GM23338 (cell line): ENCODE data around the gene QRFP. TPM values are rescaled to one million over a fixed set of nuclear protein-coding genes. Genes with fewer than 3 reads are reported as not detected.
A peak's percentile ranks its signal among the peaks of the same experiment; 100 is the strongest.

Source experiments
- ATAC-seq: fragments of 200-7000 bp; cut with Tn5 transposase; 3 replicates; pipeline ENCODE4 v1.9.1; 2020
- DNase-seq: peaks from one replicate; pipeline ENCODE4 v3.0.0-alpha.2; 2015; ENCODE audit warnings: low spot score
- H2AFZ ChIP-seq: fragments of 200-600 bp; sonication (generic); 2 replicates; pipeline ENCODE4 v1.8.0; 2016; ENCODE audit warnings: antibody characterized with exemption, mild to moderate bottlenecking, moderate library complexity
- H3F3A ChIP-seq: fragments of 200-600 bp; sonication (generic); replicated peaks from 2 replicates; pipeline ENCODE4 v1.8.0; 2017; ENCODE audit warnings: antibody characterized with exemption, mixed run types, low read depth
- H3K27ac ChIP-seq: fragments of 200-600 bp; sonication (generic); 2 replicates; pipeline ENCODE4 v1.6.1; 2016; ENCODE audit warnings: low read depth
- H3K27me3 ChIP-seq: fragments of 200-600 bp; sonication (generic); 2 replicates; pipeline ENCODE4 v1.8.0; 2016; ENCODE audit warnings: mild to moderate bottlenecking, mixed run types, moderate library complexity; ENCODE audit not compliant: insufficient read depth
- H3K36me3 ChIP-seq: fragments of 200-600 bp; sonication (generic); 2 replicates; pipeline ENCODE4 v1.8.0; 2016; ENCODE audit warnings: mild to moderate bottlenecking; ENCODE audit not compliant: insufficient read depth
- H3K4me1 ChIP-seq: fragments of 200-600 bp; sonication (generic); 2 replicates; pipeline ENCODE4 v1.8.0; 2016; ENCODE audit warnings: mild to moderate bottlenecking, moderate library complexity; ENCODE audit not compliant: insufficient read depth
- H3K4me2 ChIP-seq: fragments of 200-600 bp; sonication (generic); 2 replicates; pipeline ENCODE4 v1.7.1; 2017; ENCODE audit warnings: mixed run types
- H3K4me3 ChIP-seq: fragments of 200-600 bp; sonication (generic); 2 replicates; pipeline ENCODE4 v1.6.1; 2016; ENCODE audit warnings: mixed run types
- H3K79me2 ChIP-seq: fragments of 200-600 bp; sonication (generic); replicated peaks from 2 replicates; pipeline ENCODE4 v1.8.0; 2017; ENCODE audit warnings: mild to moderate bottlenecking; ENCODE audit not compliant: insufficient read depth
- H3K9me2 ChIP-seq: fragments of 200-600 bp; sonication (generic); 2 replicates; pipeline ENCODE4 v1.8.0; 2017; ENCODE audit not compliant: insufficient read depth
- H4K20me1 ChIP-seq: fragments of 200-600 bp; sonication (generic); replicated peaks from 2 replicates; pipeline ENCODE4 v1.8.0; 2017; ENCODE audit warnings: mild to moderate bottlenecking; ENCODE audit not compliant: insufficient read depth
- H3K27ac Mint-ChIP-seq: 2 replicates; pipeline ENCODE4 v1.8.0; 2020; ENCODE audit warnings: inconsistent platforms, mild to moderate bottlenecking, moderate library complexity, mixed read lengths
- H3K27me3 Mint-ChIP-seq: 3 replicates; pipeline ENCODE4 v1.8.0; 2022; ENCODE audit warnings: low read depth, mild to moderate bottlenecking, moderate library complexity, mixed read lengths, inconsistent platforms; ENCODE audit not compliant: insufficient read depth, poor library complexity
- H3K36me3 Mint-ChIP-seq: 3 replicates; pipeline ENCODE4 v1.8.0; 2021; ENCODE audit warnings: low read depth, mild to moderate bottlenecking, inconsistent platforms, moderate library complexity, mixed read lengths
- H3K4me1 Mint-ChIP-seq: 3 replicates; pipeline ENCODE4 v1.8.0; 2020; ENCODE audit warnings: mild to moderate bottlenecking, inconsistent platforms, mixed read lengths
- H3K4me3 Mint-ChIP-seq: 3 replicates; pipeline ENCODE4 v1.8.0; 2021; ENCODE audit warnings: moderate library complexity, mild to moderate bottlenecking, inconsistent platforms, mixed read lengths
- H3K9me3 Mint-ChIP-seq: 3 replicates; pipeline ENCODE4 v1.8.0; 2020; ENCODE audit warnings: moderate library complexity, mild to moderate bottlenecking, inconsistent platforms, mixed read lengths
- polyA plus RNA-seq: library from polyadenylated mRNA; unstranded; fragments of >200 nt; fragmentation: Nextera tagmentation; extraction: Ambion mirVana; gene quantifications from 2 replicates; pipeline ENCODE4 v1.2.1, GENCODE V29; 2016
- total RNA-seq: library from RNA; depleted of rRNA; stranded (reverse); fragments of >200 nt; shearing (Covaris generic); gene quantifications from 2 replicates; pipeline ENCODE4 v1.2.3, GENCODE V29; 2014
- TF ChIP-seq, protein P1 (sequence below), 2 experiments: fragments of 200-600 bp in 1 of 2; sonication (generic) in 1 of 2; conservative IDR thresholded peaks; 2 replicates each; pipeline versions ENCODE4 v1.5.1 to v1.6.1; 2016 to 2017; ENCODE audit warnings: antibody characterized with exemption in 2 of 2, low read depth in 2 of 2, mild to moderate bottlenecking in 2 of 2, moderate library complexity in 1 of 2
- TF ChIP-seq, protein P2 (sequence below): fragments of 250-450 bp; sonication (Bioruptor Pico); IDR thresholded peaks from 2 replicates; pipeline ENCODE4 v1.5.0; 2020; ENCODE audit warnings: mild to moderate bottlenecking, moderate library complexity

Gene QRFP
- total and polyA plus RNA-seq, 2 experiments from 2014 or later = not detected

DNA sequence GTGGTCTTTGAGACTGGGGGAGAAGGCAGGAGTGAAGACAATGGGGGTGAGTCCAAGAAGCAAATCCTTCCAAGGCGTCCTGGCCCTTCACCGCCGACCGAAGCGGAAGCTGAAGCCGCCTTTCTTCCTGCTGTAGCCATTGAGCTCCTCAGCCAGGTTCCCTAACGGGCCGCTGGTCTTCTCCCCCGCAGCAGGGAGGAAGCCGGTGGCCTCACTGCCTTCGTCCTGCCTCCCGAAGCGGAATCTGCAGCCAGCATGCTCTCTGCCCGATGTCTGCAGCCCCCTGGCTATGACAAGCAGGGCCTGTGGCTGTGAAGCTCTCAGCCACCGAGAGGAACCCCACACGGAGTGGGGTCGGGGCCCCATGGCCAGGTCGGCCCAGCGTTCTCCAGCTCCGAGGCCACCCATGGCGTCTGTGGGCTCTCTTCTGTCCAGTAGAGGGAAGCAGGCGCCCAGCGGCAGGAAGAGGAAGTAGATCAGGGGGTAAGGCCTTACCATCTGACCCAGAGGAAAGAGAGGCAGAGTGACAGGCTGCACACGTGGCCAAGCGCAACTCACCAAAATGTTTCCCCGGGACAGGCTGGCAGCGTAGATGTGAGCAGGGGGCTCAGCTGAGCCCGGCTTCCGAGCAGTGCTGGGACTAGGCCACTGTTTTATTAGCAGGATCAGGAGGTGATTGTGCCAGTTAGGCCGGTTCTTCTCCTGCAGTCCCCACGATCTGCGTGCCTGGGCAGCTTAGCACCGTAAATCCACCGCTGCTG lies 3.1 kb downstream of the QRFP start:
- Mint-ChIP-seq H3K36me3 (peaks cover 3% of the 10 kb centered on the region; the same call in 2 of the 3 replicates), H3K4me1 (no peaks in the 10 kb centered on the region; the same call in 2 of the 3 replicates), H3K27me3 (peaks cover 17% of the 10 kb centered on the region), H3K9me3 (no peaks in the 10 kb centered on the region), H3K4me3 (no peak overlapping the region), H3K27ac (peak overlapping the region; percentile 78)
- Histone ChIP-seq H3K4me1 (no peaks in the 10 kb centered on the region), H3K27me3 (no peaks in the 10 kb centered on the region), H2AFZ (no peak overlapping the region), H3K4me2 (no peak overlapping the region), H3K9me2 (no peaks in the 10 kb centered on the region), H3K79me2 (no peaks in the 10 kb centered on the region), H3K4me3 (no peak overlapping the region), H3K36me3 (no peaks in the 10 kb centered on the region; the same call in 1 of the 2 replicates), H3F3A (no peaks in the 10 kb centered on the region), H4K20me1 (no peaks in the 10 kb centered on the region; the same call in 1 of the 2 replicates), H3K27ac (no peak overlapping the region)
- TF ChIP-seq, protein P1, sequence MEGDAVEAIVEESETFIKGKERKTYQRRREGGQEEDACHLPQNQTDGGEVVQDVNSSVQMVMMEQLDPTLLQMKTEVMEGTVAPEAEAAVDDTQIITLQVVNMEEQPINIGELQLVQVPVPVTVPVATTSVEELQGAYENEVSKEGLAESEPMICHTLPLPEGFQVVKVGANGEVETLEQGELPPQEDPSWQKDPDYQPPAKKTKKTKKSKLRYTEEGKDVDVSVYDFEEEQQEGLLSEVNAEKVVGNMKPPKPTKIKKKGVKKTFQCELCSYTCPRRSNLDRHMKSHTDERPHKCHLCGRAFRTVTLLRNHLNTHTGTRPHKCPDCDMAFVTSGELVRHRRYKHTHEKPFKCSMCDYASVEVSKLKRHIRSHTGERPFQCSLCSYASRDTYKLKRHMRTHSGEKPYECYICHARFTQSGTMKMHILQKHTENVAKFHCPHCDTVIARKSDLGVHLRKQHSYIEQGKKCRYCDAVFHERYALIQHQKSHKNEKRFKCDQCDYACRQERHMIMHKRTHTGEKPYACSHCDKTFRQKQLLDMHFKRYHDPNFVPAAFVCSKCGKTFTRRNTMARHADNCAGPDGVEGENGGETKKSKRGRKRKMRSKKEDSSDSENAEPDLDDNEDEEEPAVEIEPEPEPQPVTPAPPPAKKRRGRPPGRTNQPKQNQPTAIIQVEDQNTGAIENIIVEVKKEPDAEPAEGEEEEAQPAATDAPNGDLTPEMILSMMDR (conservative IDR thresholded peaks at IDR 0.05; ENCODE audit: low read depth in 2 of 2) = peak; percentile 19 to 51; a peak in 2 of 4 replicates
- TF ChIP-seq, protein P2, sequence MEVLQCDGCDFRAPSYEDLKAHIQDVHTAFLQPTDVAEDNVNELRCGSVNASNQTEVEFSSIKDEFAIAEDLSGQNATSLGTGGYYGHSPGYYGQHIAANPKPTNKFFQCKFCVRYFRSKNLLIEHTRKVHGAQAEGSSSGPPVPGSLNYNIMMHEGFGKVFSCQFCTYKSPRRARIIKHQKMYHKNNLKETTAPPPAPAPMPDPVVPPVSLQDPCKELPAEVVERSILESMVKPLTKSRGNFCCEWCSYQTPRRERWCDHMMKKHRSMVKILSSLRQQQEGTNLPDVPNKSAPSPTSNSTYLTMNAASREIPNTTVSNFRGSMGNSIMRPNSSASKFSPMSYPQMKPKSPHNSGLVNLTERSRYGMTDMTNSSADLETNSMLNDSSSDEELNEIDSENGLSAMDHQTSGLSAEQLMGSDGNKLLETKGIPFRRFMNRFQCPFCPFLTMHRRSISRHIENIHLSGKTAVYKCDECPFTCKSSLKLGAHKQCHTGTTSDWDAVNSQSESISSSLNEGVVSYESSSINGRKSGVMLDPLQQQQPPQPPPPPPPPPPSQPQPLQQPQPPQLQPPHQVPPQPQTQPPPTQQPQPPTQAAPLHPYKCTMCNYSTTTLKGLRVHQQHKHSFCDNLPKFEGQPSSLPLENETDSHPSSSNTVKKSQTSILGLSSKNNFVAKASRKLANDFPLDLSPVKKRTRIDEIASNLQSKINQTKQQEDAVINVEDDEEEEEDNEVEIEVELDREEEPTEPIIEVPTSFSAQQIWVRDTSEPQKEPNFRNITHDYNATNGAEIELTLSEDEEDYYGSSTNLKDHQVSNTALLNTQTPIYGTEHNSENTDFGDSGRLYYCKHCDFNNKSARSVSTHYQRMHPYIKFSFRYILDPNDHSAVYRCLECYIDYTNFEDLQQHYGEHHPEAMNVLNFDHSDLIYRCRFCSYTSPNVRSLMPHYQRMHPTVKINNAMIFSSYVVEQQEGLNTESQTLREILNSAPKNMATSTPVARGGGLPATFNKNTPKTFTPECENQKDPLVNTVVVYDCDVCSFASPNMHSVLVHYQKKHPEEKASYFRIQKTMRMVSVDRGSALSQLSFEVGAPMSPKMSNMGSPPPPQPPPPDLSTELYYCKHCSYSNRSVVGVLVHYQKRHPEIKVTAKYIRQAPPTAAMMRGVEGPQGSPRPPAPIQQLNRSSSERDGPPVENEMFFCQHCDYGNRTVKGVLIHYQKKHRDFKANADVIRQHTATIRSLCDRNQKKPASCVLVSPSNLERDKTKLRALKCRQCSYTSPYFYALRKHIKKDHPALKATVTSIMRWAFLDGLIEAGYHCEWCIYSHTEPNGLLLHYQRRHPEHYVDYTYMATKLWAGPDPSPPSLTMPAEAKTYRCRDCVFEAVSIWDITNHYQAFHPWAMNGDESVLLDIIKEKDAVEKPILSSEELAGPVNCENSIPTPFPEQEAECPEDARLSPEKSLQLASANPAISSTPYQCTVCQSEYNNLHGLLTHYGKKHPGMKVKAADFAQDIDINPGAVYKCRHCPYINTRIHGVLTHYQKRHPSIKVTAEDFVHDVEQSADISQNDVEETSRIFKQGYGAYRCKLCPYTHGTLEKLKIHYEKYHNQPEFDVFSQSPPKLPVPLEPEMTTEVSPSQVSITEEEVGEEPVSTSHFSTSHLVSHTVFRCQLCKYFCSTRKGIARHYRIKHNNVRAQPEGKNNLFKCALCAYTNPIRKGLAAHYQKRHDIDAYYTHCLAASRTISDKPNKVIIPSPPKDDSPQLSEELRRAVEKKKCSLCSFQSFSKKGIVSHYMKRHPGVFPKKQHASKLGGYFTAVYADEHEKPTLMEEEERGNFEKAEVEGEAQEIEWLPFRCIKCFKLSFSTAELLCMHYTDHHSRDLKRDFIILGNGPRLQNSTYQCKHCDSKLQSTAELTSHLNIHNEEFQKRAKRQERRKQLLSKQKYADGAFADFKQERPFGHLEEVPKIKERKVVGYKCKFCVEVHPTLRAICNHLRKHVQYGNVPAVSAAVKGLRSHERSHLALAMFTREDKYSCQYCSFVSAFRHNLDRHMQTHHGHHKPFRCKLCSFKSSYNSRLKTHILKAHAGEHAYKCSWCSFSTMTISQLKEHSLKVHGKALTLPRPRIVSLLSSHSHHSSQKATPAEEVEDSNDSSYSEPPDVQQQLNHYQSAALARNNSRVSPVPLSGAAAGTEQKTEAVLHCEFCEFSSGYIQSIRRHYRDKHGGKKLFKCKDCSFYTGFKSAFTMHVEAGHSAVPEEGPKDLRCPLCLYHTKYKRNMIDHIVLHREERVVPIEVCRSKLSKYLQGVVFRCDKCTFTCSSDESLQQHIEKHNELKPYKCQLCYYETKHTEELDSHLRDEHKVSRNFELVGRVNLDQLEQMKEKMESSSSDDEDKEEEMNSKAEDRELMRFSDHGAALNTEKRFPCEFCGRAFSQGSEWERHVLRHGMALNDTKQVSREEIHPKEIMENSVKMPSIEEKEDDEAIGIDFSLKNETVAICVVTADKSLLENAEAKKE = no peak
- ATAC-seq (peak; percentile 32), DNase-seq (no peak)
